HL-60/S4 treated with phorbol 12-myristate 13-acetate at 8.2 ng/mL for 4 days and 3 days (cell line): Measurements from ENCODE around the gene DIP2B.

Experiments
- in situ Hi-C: fragments of 300-500 bp; cut with MboI; formaldehyde crosslinking; loops from 2 replicates; pipeline ENCODE4 v1.15.0; 2022; ENCODE audit warnings: low sequenced_read_pairs

DIP2B gene

DNA sequence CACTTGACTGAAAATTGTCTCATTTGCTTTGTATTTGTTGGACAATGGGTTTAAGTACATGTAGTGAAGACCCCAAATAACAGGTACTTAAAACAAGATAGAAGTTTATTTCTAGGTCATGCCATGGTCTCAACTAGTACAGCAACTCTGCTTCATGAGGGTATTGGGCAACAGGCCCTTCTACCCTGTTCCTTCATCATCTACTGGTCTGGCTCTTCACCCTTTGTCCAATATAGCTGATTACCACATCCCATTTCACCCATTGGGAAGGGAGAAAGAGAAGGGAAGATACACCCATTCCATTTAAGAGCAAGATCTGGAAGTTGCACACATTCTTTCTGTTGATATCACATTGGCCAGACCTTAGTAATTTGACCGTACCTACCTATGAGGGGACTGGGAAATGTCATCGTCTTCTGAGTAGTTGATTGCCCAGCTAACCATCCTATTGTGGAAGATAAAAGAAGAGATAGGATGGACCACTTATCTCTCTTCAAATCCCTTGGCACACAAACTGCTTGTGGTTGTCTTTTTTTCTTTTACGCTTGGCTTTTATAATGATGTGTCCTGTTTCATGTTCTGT lies 104.6 kb downstream of the DIP2B start:
- in situ Hi-C loops: no loop called here

DNA sequence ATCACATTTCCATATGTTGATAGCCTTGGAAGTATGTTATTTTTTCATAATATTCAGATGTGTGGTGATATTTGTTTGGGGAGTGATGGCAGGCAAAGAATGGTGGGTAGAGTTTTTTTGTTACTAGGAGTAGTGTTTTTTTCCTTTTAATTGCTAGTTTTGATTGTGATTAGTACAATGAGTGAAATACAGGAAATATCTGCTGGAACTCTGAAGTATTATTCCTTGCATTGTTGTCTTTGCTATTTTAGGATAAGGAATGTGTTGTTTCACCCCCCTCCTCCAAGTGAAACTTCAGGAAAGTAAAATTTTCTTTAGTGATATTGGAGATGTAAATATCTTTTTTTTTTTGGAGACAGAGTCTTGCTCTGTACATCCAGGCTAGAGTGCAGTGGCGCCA lies 105.4 kb downstream of the DIP2B start:
- in situ Hi-C loops: no loop called here

DNA sequence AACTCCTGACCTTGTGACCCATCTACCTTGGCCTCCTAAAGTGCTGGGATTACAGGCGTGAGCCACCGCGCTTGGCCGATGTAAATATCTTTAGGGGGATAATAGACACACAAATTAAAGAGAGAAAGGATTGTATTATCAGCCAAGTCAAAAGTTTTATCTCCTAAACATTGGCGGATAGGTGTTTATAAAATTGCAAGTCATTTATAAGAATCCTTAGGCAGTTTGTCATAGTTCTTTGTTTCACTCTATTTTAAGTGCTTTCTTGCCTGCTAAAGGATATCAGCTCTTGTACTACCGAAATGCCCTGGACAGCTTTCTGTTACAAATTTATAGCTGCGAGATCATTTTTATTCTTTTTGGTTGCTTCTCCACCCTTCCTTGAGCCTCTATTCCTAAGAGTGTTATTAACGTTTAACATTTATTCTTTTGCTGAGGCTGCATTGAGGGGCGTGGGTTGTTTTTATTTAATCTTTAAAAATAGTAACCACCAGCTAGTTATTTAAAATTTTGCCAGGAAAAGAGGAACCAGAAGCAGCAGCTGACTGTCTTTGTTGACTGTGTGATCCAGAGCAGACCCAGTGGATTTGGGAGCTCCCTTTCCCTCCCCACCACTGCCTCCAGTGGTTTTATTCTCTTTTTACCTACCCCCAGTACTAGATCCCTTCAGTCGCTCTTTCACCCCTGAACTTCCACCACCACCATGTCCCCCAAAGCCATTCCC lies 106.4 kb downstream of the DIP2B start:
- in situ Hi-C loops: no loop called here

DNA sequence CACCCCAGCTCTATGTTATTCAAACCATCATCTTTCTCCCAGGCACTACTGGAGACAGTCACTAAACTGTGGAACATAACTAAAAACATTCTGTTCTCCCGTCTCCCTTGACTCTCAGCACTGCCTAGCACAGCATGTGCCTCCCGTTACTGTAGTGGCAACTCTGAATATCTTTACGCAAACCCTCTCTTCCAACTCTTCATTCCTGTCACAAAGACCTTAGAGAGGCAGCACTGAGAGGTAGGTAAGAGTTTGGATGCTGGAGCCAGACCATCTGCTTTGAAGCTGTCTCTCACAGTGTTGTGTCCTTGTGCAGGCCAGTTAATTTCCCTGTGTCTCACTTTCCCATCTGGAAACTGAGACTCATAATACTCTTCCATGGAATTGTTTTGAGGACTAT lies 108.1 kb downstream of the DIP2B start:
- in situ Hi-C loops: no loop called here

GRCh38 chr12:50613463-50613862 lies 108.7 kb downstream of the DIP2B start:
- in situ Hi-C loops: no loop called here

- in situ Hi-C loops: no loop called here
Measured at GRCh38 chr12:50614167-50614759, 109.5 kb downstream of the DIP2B start.

- in situ Hi-C loops: no loop called here
Measured at GRCh38 chr12:50615145-50615906, 110.5 kb downstream of the DIP2B start.

DNA sequence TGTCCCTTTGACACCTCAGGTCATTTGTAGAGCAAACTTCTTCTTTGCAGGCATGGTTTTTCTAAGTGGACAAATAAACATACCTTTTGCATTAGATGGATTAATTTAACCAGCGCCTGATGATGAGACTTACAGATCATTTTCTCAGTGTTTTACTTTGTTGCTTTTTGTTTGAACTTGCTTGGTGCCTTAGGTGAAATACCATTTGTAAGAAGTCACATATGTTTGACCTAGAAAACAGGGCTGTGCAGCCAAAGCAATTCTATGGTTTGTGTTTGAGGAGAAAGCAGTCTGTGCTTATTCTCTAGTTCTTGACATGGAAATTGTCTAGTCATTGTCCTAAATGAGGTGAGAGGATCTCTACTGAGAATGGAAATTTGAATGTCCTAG lies 111.1 kb downstream of the DIP2B start:
- in situ Hi-C loops: no loop called here

- in situ Hi-C loops: no loop called here
Measured at GRCh38 chr12:50617657-50618056, 112.9 kb downstream of the DIP2B start.

DNA sequence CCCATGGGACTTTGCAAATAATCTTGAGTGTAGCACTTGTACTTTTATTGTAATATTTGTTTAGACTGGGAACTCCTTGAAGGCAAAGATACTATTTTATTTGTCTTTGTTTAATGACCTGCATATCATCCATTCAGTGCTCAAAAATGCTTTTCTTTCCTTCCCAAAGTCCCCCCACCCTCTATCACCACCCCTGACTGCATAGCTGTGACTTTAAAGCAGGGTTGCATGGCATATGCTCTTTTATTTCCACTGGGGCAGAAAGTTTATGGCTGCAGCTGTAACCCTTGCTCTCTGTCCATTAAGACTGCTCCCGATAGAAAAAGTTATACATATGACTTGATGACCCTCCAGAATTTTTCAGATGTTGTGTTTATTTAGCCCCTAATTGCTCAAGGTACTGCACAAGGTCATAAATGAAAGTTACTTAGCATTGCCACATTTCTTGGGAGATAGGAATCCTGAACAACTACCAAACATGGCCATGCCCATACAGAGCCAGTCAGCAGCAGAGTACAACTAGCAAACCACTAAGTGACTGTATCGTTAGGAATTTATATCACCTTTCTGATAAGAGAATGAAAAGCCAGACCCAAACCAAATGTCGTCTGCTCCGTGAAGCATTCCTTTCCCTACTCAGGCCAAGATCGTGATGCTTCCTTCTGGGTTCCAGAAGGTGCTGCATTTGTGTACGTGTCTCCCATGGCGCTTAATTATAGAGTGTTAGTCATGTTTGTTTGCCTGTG lies 114.3 kb downstream of the DIP2B start:
- in situ Hi-C loops: no loop called here

GRCh38 chr12:50619610-50619958 lies 114.8 kb downstream of the DIP2B start:
- in situ Hi-C loops: no loop called here

DNA sequence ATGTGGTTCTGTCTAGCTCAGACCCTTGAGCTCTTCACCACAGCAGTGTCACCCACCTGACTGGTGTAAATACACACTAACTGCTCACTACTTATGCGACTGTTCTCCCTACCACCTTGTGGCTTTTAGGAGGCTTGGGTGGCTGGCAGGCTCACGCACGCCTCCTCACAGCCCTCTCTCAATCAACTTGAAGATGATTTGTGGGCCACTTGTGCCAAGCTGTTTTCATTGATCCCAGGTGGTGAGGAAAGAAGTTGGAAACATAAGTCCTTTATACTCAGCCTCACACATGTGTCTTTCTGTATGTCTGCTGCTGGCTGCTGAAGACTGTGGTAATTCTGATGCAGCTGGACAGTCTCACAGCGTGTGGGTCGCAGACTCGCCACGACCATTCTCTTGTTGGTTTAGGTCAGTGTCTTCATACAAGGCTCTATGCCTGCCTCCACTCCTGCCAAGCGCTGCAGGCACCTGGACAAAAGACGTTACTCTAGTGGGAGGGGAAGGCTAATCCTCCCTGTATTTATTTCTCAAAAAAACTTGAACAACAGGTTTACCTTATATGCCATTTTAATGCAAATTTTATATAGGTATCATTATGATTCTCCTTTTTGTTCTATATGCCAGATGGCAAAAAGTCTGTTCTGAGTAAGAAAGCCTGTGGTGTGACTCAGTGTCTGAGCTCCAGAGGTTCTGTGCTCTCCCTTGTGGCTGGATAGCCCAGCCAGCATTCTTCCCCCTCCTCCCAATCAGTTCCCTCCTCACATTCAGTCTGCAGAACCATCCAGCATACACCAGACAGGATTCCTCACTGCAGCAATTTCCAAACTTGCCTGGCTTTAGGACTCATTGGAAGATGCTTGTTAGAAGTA lies 115.6 kb downstream of the DIP2B start:
- in situ Hi-C loops: no loop called here

DNA sequence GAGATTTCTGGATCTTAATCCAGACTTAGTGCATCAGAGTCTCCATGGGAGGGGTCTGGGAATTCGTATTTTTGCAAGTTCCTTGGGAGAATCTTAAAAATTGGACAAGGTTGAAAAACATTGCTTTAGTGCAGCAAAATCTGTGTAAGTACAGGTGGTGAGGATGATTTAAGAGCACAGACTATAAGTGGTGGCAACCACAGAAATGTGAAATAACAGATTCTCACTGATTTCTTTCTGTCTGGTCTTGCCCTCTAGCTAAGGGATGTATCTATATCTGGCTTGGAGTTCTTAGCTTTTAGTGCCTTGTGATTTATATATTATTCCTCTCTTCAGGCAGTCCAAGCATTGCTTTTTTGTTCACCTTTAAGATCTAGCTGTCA lies 116.2 kb downstream of the DIP2B start:
- in situ Hi-C loops: no loop called here

GRCh38 chr12:50621399-50622300 lies 116.9 kb downstream of the DIP2B start:
- in situ Hi-C loops: no loop called here

DNA sequence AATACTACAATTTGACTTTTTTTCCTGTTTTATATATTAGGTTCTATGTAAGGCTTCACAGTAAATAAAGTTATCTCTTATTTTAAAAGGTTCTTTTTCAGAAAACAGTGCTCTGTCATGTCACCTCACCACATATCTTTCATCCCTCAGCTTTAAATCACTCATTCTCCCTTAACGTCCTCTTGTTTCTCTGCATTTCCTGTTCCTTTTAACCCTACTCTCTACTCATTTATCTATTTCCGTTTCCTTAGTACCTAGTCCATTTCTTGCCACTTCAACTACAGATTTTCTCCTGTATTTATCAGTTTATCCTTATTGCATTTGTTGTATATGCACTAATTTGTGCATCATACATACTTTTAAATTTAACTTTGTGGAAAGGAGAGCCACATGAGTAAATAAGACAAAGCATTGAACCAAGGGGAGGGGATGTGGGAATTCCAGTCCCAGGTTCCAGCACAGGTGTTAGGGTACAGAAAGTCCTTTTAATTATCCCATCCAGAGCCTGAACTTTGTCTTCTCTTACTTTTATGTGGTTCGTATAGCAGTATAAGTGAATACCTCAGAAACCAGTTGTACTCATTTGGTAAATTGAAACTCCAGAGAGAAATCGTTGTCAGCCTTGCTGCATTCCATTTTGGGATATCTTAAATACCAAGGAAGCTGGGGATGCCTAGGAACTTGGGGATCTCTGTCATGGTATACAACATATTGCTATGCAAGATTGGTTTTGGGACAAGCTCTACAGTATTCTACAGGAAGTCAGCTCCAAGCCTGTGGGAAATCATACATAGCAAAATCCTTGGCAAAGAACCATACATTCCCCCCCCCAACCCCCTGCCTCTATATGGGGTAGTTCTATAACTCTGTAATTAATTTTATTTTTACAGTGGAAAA lies 120.5 kb downstream of the DIP2B start:
- in situ Hi-C loops: loop anchor here (25.0 kb wide), 1 partner anchor 113 kb away; the partner anchor contains the start of gene DIP2B

DNA sequence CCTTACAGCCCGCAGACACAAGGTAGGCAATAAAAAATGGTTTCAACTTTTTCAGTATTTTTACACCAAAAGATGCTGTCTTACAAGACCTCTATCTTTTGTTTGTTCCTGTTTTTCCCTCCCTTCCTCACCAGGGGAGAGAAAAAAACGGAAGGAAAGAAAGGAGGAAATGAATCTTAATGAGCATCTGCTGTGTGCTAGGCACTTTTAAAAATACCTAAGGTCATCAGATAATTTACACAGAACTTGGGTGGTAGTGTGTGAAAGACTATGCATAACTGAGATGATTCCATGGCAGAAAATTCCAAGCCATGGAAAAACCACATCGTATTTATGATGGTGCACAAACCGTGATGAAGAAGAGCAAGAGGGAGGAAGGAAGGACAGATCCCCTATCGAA lies 121.2 kb downstream of the DIP2B start:
- in situ Hi-C loops: loop anchor here (25.0 kb wide), 1 partner anchor 114 kb away; the partner anchor contains the start of gene DIP2B

DNA sequence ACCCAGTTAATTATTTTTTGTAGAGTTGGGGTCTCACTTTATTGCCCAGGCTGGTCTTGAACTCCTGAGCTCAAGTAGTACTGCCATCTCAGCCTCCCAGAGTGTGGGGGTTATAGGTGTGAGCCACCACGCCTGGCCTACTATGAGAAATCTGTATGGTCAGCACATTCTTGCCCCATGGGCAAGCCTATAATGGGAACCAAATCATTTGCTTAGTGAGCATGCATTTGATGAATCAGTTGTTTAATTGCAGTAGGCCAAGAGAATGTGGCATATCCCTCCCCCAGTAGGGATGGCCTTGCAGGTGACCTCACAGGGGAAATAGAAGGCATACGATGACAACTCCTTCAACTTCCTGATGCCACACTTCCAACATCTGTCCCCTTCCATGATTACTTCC lies 122.7 kb downstream of the DIP2B start:
- in situ Hi-C loops: loop anchor here (25.0 kb wide), 1 partner anchor 115 kb away; the partner anchor contains the start of gene DIP2B

- in situ Hi-C loops: loop anchor here (25.0 kb wide), 1 partner anchor 116 kb away; the partner anchor contains the start of gene DIP2B
Measured at GRCh38 chr12:50628394-50628793, 123.6 kb downstream of the DIP2B start.
